HEK293T (cell line): ENCODE data around the gene GABRA5.
"Not testable (repeated sequence)": the region's sequence is repeated elsewhere in the genome, so short reads cannot be mapped to it uniquely, and the experiment has no call there.

ENCODE experiments used
- CTCF ChIA-PET: fragments of 350-600 bp; formaldehyde crosslinking; extraction: SDS; loops from one replicate; lab custom pipeline; 2021; ENCODE audit warnings: antibody characterized with exemption, inconsistent platforms; lab: Yijun Ruan, JAX
- POLR2A ChIA-PET: fragments of 350-600 bp; formaldehyde crosslinking; extraction: SDS; loops from one replicate; lab custom pipeline; 2020; ENCODE audit warnings: antibody characterized with exemption, inconsistent platforms; lab: Yijun Ruan, JAX
- DNase-seq: peaks from one replicate; pipeline ENCODE4 v3.0.0; 2012; ENCODE audit warnings: mixed read lengths; ENCODE audit errors: extremely low spot score
- ARNT ChIP-seq: fragments of 450-650 bp; IDR thresholded peaks from 2 replicates; pipeline ENCODE4 v1.6.1; 2017; ENCODE audit warnings: mild to moderate bottlenecking
- BHLHE40 ChIP-seq: fragments of 450-650 bp; IDR thresholded peaks from 2 replicates; pipeline ENCODE4 v1.6.1; 2016; ENCODE audit warnings: mild to moderate bottlenecking, moderate library complexity, borderline replicate concordance
- CTBP1 ChIP-seq: fragments of 450-650 bp; IDR thresholded peaks from 2 replicates; pipeline ENCODE4 v1.6.1; 2016; ENCODE audit warnings: borderline replicate concordance
- ELF4 ChIP-seq: fragments of 450-650 bp; IDR thresholded peaks from 2 replicates; pipeline ENCODE4 v1.6.1; 2017; ENCODE audit warnings: antibody characterized with exemption
- FOXA1 ChIP-seq: fragments of 450-650 bp; IDR thresholded peaks from 2 replicates; pipeline ENCODE4 v1.6.1; 2016; ENCODE audit warnings: mild to moderate bottlenecking
- FOXK2 ChIP-seq: fragments of 450-650 bp; IDR thresholded peaks from 2 replicates; pipeline ENCODE4 v1.6.1; 2016; ENCODE audit warnings: mild to moderate bottlenecking
- FOXM1 ChIP-seq: fragments of 450-650 bp; IDR thresholded peaks from 2 replicates; pipeline ENCODE4 v1.6.1; 2017; ENCODE audit warnings: mild to moderate bottlenecking, borderline replicate concordance
- HDGF ChIP-seq: fragments of 450-650 bp; IDR thresholded peaks from 2 replicates; pipeline ENCODE4 v1.6.1; 2017; ENCODE audit warnings: antibody characterized with exemption, borderline replicate concordance
- L3MBTL2 ChIP-seq: fragments of 450-650 bp; conservative IDR thresholded peaks from 2 replicates; pipeline ENCODE4 v1.6.1; 2016; ENCODE audit warnings: mild to moderate bottlenecking
- LEF1 ChIP-seq: fragments of 450-650 bp; IDR thresholded peaks from 2 replicates; pipeline ENCODE4 v1.6.1; 2017; ENCODE audit warnings: mild to moderate bottlenecking, borderline replicate concordance
- NFRKB ChIP-seq: fragments of 450-650 bp; IDR thresholded peaks from 2 replicates; pipeline ENCODE4 v1.6.1; 2016; ENCODE audit warnings: mild to moderate bottlenecking, moderate library complexity
- SP1 ChIP-seq: fragments of 450-650 bp; IDR thresholded peaks from 2 replicates; pipeline ENCODE4 v1.6.1; 2017
- SUZ12 ChIP-seq: fragments of 450-650 bp; IDR thresholded peaks from 2 replicates; pipeline ENCODE4 v1.6.1; 2016; ENCODE audit warnings: mild to moderate bottlenecking
- TARDBP ChIP-seq: fragments of 450-650 bp; IDR thresholded peaks from 2 replicates; pipeline ENCODE4 v1.6.1; 2016
- ZNF384 ChIP-seq: fragments of 450-650 bp; IDR thresholded peaks from 2 replicates; pipeline ENCODE4 v1.6.1; 2016
- TF ChIP-seq, protein P1 (sequence below): fragments of 450-650 bp; IDR thresholded peaks from 2 replicates; pipeline ENCODE4 v1.6.1; 2016

The GABRA5 gene

DNA sequence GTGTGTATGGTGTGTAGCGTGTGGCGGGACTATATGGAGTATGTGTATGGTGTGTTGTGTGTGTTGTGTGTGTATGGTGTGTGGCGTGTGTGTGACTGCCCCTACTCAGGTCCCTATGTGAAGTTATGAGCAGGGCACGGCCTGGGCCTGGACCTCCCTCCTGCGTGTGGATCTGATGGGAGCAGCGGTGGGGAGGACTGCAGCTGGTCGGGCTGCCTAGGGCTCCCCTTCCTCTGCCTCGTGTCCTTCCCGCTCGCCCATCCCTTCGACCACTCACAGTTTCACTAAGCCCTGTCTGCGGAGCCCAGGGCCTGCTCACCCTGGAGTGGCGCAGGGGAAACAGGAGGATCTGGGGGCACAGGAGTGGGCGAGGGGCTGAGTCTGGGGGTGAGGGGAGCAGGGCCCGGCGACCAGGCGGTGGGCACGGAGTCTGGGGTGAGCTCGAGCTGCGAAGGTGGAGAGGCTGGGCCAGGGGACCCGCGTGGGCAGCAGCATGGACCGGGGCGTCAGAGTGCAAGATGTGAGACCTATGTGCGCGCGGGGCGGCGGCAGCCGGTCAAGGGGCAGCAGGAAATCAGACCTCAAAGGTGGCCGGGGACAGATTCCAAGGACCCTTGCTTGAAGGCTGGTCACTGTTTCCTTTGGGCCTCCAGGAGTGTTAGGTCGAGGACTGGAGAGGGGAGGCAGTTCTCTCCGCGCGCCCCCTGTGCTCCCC lies 26.6 kb downstream of the GABRA5 start:
- CTCF ChIA-PET, result no interaction called here
- POLR2A ChIA-PET, result no interaction called here
- no peak for DNase-seq

DNA sequence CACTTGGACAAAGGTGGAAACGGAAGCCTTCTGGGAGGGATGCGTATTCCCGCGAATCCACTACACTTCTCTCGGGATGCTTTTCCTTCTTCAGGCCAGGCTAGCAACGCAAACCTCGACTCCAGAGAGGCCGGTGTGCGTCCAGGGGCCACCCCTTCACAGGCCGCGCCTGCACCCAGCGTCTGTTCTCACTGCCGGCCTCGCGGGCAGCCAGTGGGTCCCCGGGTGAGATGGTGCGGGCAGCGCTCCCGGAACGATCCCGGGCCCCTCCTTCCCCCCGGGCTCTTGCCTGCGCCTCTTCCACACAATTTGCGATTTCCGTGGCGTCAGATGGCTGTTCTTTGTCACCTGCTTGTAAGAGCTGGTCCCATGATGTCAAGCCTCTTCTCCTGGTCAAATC lies 27.3 kb downstream of the GABRA5 start:
- ChIA-PET CTCF (no interaction called here), POLR2A (no interaction called here)
- DNase-seq, result no peak
- TF ChIP-seq FOXM1, result no peak
- TF ChIP-seq FOXA1, result no peak
- no peak for TF ChIP-seq NFRKB
- TF ChIP-seq ELF4, result no peak
- no peak for TF ChIP-seq FOXK2
- no peak for TF ChIP-seq HDGF
- TF ChIP-seq SUZ12, result no peak
- TF ChIP-seq LEF1, result no peak
- no peak for TF ChIP-seq TARDBP
- TF ChIP-seq, protein P1, sequence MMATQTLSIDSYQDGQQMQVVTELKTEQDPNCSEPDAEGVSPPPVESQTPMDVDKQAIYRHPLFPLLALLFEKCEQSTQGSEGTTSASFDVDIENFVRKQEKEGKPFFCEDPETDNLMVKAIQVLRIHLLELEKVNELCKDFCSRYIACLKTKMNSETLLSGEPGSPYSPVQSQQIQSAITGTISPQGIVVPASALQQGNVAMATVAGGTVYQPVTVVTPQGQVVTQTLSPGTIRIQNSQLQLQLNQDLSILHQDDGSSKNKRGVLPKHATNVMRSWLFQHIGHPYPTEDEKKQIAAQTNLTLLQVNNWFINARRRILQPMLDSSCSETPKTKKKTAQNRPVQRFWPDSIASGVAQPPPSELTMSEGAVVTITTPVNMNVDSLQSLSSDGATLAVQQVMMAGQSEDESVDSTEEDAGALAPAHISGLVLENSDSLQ, result no peak
- TF ChIP-seq L3MBTL2, result no peak
- no peak for TF ChIP-seq CTBP1

More for the DNA sequence above, 26.6 kb downstream of the GABRA5 start:
- TF ChIP-seq ARNT, result no peak
- TF ChIP-seq FOXK2, result no peak
- TF ChIP-seq L3MBTL2, result no peak
- no peak for TF ChIP-seq NFRKB

DNA sequence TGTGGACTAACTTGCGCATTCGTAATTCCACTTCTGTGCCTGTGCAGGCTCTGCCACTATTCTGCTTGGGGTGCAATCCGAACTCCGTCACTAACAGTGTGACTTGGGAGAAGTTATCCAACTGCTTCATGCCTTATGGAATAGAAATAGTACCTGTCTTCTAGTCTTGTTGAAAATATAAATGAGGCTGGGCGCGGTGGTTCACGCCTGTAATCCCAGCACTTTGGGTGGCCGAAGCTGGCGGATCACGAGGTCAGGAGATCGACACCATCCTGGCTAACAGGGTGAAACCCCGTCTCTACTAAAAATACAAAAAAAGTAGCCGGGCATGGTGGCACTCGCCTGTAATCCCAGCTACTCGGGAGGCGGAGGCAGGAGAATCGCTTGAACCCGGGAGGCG lies 28.5 kb downstream of the GABRA5 start:
- POLR2A ChIA-PET, DNase-seq, CTCF ChIA-PET: not testable (repeated sequence)

DNA sequence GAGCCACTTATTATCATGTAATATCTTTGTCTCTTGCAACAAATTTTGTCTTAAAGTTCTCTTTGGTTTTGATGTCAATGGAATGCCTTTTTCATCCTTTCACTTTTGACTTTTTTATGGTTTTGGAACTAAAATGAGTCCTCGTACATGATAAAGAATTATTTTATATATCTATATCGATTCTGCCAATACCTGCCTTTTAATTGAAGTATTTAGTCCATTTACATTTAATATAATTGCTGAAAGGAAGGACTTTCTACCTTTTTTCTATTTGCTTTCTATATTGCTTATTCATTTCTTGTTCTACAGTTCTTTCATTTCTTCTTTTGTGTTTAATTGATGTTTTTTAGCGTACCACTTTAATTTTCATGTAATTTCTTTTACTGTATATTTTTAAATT lies 32.8 kb downstream of the GABRA5 start:
- DNase-seq, result no peak
- TF ChIP-seq ELF4 (no peak), ARNT (no peak), BHLHE40 (no peak), FOXA1 (no peak), CTBP1 (no peak), LEF1 (no peak), SP1 (no peak), HDGF (no peak), FOXK2 (no peak), TARDBP (no peak), SUZ12 (no peak), L3MBTL2 (no peak), FOXM1 (no peak), ZNF384 (no peak), NFRKB (no peak)
- TF ChIP-seq, protein P1, result no peak
- POLR2A ChIA-PET, result no interaction called here
- CTCF ChIA-PET, result no interaction called here

DNA sequence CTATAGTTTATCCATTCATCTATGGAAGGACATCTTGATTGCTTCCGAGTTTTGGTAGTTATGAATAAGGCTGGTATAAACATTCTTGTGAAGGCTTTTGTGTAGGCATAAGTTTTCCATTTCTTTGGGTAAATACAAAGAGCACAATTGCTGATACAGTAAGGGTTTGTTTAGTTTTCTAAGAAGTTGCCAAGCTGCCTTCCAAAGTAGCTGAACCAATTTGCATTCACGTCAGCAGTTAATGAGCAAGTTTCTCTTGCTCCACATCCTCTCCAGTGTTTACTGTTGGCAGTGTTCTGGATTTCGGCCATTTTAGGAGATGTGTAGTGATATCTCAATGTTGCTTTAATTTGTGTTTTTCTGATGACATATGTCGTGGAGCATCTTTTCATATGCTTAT lies 34.2 kb downstream of the GABRA5 start:
- POLR2A ChIA-PET, result no interaction called here
- no peak for DNase-seq
- CTCF ChIA-PET, result no interaction called here
- TF ChIP-seq BHLHE40 (no peak), SUZ12 (no peak), ZNF384 (no peak), TARDBP (no peak), ELF4 (no peak), HDGF (no peak), NFRKB (no peak), LEF1 (no peak), L3MBTL2 (no peak)

DNA sequence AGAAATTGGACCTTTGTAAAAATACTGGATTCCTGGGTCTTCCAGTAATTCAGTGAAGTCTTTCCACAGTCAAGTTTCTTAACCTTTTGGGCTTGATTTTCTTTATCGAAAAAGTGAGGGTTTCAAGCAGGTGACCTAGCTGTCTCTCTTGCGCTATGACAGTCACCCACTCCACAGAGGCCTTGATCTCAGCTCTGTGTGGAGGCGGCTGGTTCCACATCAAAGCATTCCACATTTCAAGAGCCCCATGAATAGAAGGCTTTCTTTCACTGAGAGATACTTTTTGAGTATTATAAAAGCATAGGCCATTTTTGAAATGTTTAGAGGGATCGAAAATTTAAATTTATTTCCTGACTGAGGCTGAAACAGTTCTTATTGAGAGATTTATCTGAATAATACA lies 43.9 kb downstream of the GABRA5 start:
- ChIA-PET POLR2A (no interaction called here), CTCF (no interaction called here)
- TF ChIP-seq CTBP1, result no peak
- TF ChIP-seq NFRKB, result no peak
- TF ChIP-seq ELF4, result no peak
- no peak for TF ChIP-seq LEF1
- TF ChIP-seq, protein P1, result no peak
- TF ChIP-seq FOXM1, result no peak
- no peak for TF ChIP-seq ZNF384
- no peak for TF ChIP-seq HDGF
- TF ChIP-seq FOXA1, result no peak
- DNase-seq, result no peak

DNA sequence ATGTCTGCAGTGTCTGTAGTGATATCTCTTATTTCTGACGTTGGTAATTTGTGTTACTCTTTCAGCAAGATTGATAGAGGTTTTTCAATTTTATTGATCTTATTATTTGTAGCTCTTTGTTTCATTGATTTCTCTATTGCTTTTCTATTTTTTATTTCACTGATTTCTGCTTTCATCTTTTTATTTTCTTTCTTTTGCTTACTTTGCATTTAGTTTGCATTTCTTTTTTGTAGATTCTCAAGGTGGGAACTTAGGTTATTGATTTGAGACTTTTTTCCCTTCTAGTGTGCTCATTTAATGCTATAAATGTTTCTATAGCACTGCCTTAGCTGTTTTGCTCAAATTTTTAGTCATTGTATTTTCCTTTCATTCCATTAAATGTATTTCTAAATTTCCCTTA lies 54.6 kb downstream of the GABRA5 start:
- DNase-seq, result no peak
- POLR2A ChIA-PET, result no interaction called here
- TF ChIP-seq L3MBTL2, result no peak
- no peak for TF ChIP-seq FOXM1
- no peak for TF ChIP-seq ZNF384
- TF ChIP-seq NFRKB, result no peak
- TF ChIP-seq SP1, result no peak
- no peak for TF ChIP-seq ELF4
- no peak for TF ChIP-seq FOXA1
- no peak for TF ChIP-seq ARNT
- no peak for TF ChIP-seq HDGF
- TF ChIP-seq FOXK2, result no peak
- no peak for TF ChIP-seq LEF1
- no peak for TF ChIP-seq CTBP1
- TF ChIP-seq TARDBP, result no peak
- CTCF ChIA-PET, result no interaction called here
